KBM-7 (cell line): ENCODE results near the gene RPL27A.

ENCODE experiments used
- DNase-seq: peaks from one replicate; pipeline ENCODE4 v3.0.0-alpha.2; 2015
- in situ Hi-C: fragments of 300-500 bp; cut with MboI; formaldehyde crosslinking; loops from 2 replicates; pipeline ENCODE4 v1.14.3; 2020; ENCODE audit warnings: low sequenced_read_pairs, low pct_unique_long_range_greater_than_20kb, mixed read lengths

Gene RPL27A

DNA sequence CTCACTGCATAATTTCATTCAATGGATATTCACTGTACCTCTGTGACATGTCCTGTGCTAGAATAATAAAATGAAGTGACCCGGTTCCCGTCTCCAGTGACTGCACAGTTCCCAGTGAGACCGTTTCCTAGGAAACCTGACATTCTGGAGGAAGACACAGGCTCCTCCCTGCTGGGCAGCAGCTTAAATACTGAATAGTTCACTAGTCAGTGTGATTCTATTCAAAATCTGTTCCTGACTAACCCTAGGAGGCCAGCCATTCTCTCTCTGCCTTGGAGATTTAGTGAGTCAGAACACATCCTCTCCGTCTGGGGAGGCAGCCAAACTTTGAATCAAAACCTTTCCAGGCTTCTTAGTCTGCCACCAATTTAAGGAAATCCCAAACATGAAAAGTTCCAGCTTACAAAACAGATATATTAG, 11.4 kb upstream of the RPL27A start:
- no peak for DNase-seq
- in situ Hi-C loops = no loop called here

DNA sequence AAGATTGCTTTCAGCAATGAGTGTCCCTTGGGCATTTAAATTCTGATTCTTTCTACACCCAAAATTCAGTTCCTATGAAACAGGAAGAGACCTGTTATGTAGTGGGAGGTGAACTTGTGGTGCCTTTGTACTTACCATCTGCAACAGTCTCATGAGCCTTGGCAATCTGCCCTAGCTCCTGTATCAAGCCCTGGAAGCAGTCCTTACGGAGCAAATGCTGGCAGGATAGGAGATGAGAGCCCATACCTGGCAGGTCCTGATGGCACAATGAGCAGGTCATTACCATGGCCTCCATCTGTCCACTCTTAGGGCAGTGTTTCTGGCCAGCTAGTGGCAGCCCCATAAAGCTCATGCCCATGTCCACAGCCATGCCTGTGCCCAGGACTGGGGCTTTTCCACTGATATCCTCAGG, 10.9 kb upstream of the RPL27A start:
- no peak for DNase-seq
- in situ Hi-C loops = no loop called here

DNA sequence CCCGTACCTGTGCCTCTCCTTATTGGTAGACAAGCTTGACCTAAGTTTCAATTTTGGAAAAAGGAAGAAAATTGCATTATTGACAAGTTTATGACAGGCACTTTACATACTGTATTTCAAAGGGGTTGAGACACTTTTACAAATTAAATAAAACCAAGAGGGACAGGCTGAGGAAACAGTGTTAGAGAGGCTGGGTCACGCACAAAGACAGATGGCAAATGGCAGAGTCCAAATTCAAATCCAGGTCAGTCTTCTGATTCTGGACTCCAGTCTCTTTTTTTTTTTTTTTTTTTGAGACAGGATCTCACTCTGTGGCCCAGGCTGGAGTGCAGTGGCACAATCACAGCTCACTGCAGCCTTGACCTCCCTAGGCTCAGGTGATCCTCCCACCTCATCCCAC, 10.2 kb upstream of the RPL27A start:
- in situ Hi-C loops = no loop called here

DNA sequence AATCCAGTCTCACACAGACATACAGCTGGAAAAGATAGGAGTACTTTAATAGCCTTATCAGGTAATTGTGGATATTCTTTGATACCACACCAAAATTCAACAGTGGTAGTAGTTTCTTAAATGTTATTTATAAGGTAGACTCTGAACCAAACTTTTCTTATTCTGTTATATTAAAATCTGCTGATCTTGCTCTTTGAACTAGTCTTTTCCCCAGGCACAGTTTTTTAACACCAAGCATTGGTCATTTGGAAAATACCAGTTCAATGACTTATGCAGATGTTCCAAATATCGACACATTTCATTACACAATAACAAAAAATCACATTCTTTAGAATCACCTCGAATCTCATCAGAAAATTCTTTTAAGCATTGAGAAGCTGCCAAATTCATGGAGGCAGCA, 7.7 kb upstream of the RPL27A start:
- DNase-seq = no peak
- in situ Hi-C loops = no loop called here

More for the DNA sequence above, 10.2 kb upstream of the RPL27A start:
- no peak for DNase-seq

DNA sequence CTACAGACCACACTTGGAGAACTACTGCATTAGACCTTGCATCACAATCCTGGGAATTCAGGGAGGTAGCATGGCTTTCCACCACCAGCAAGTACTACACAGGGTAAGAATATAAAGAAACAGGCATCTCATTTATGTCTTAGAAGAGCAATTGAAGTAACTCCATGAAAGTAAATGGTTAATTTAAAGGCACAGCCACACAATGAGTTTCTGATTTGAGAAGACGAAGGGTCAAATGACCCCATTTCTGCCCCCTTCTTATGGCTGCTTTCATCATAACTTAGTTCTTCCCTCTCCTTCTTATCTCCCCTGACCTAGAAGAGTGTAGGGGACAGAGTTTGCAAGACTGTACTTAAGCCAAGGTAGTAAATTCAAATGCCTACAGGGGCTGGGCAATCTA, 6.1 kb upstream of the RPL27A start:
- DNase-seq = no peak
- in situ Hi-C loops = no loop called here

DNA sequence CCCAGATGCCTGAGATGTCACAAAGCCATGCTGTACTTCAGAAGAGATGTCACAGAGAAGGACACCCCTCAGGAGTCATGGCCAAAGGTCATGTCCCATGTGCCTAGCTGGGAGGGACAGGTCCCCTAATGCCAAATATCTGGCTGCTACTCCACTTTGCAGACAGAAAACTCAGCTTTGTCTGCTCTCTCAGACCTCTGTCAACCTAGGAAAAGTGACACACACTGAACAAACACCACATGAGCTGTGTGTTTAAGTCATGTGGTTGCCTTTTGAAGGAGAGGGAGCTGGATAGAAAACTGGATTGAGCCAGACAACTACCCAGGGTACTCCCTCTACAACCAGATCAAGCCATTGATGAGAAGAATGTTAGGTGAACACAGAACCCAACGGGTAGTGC, 3.6 kb upstream of the RPL27A start:
- no peak for DNase-seq
- in situ Hi-C loops = no loop called here

DNA sequence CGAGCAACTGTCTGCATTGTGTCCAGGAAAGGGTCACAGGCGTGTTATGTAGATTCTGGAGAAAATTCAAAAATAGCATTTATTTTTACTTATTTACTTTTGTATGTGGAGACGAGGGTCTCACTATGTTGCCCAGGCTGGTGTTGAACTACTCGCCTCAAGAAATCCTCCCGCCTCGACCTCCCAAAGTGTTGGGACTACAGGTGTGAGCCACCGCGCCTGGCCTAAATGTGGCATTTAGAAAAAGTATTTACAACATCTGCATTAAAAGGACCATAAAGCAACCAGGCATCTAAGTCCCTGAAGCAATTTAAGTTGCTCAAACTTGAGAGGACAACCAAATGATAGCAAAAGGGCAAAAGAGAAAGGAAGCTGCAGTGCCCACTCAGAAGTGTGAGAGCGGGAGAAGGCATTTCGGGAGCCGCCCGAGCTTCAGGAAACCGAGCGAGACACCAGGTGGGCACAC, 722 bp upstream of the RPL27A start:
- in situ Hi-C loops = no loop called here

DNA sequence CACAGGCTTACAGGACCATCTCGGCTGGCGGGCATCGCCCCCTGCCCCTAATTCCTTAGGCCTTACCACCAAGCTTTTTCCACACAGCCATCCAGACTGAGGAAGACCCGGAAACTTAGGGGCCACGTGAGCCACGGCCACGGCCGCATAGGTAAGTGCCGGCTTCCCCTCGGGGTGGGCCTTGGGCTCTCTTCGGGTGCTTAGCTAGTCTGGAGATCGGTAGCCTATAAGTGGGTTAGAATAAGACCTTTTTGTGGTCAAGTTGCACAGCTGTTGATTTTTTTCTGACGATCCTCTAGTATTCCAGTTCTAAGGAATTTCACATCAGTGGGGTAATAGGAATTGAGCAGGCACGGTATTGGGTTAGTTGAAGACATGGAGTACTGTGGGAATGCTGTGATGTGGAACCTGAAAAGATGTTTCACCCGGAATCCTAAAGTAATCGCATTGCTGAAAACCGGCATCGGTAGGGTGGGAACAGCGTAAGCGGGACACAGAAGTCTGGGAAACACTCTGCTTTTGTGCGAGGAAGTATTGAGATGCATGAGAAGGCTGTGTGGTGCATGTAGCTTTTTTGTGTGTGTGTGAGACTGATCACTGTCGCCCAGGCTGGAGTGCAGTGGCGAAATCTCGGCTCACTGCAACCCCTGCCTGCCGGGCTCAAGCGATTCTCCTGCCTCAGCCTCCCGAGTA, 669 bp downstream of the RPL27A start:
- DNase-seq = no peak
- in situ Hi-C loops = no loop called here

More for the DNA sequence above, 722 bp upstream of the RPL27A start:
- no peak for DNase-seq

DNA sequence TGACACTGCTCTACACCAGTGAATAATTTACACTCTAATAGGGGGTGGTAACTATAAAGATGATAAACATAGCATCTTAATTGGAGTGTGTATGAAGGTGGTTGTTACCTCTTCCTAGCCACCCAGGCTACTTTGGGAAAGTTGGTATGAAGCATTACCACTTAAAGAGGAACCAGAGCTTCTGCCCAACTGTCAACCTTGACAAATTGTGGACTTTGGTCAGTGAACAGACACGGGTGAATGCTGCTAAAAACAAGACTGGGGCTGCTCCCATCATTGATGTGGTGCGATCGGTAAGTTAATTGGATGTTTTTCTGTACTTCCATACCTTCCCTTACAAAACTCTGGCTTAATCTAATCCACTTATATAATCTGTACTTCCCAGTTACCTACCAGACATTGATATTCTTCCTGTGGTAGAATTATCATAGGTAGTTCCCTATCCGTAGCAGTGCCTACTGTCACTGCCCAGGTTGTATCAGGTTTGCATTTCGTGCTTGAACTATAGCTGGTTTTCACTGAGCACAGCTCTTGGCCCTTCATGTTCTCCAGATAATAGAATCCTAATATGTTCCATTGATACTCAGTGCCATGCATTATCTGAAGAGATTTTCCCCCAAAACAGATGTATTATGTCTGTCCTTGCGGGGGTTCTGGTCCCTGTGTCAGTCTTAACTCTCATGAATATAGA, 2.2 kb downstream of the RPL27A start:
- no peak for DNase-seq
- in situ Hi-C loops = no loop called here

DNA sequence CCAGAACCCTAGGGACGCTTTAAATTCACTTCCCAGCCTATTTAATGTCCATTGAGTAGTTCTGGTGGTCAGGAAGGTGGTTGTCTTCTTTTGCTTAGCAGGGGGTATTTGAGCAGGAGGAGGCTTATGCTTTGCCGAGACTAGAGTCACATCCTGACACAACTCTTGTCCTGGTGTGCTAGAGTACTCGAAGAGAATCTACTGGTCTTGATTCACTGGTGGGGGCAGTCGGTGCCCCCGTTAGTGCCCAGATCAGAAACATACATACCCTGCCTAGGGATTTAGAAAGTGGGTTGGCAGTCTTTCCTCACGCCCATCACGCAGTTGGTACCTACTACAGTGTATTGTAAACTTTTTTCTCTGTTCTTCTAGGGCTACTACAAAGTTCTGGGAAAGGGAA, 2.7 kb downstream of the RPL27A start:
- in situ Hi-C loops = no loop called here
- no peak for DNase-seq

DNA sequence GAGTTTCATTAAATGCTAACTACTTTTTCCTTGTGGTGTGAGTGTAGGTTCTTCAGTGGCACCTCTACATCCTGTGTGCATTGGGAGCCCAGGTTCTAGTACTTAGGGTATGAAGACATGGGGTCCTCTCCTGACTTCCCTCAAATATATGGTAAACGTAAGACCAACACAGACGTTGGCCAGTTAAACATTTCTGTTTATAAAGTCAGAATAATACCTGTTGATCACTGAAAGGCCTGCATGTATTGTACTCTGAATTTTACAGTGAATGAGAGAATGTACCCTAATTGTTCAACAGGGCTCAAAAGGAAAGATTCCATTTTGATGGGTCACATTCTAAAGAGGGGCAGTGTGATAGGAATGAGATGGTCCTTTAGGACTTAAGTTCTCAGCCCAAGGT, 3.2 kb downstream of the RPL27A start:
- in situ Hi-C loops = no loop called here
- no peak for DNase-seq

DNA sequence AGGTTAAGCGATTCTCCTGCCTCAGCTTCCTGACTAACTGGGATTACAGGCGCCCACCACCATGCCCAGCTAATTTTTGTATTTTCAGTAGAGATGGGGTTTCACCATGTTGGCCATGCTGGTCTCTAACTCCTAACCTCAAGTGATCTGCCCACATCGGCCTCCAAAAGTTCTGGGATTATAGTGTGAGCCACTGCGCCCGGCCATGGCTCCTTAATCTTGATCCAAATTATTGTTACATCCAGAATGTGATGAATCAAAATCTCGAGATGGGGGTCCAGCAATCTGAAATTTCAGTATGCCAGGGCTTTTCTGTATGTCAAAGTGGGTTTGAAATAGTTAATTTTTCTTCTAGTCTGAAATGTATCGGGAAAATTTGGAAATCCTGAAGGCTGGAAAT, 3.7 kb downstream of the RPL27A start:
- no peak for DNase-seq
- in situ Hi-C loops = no loop called here

DNA sequence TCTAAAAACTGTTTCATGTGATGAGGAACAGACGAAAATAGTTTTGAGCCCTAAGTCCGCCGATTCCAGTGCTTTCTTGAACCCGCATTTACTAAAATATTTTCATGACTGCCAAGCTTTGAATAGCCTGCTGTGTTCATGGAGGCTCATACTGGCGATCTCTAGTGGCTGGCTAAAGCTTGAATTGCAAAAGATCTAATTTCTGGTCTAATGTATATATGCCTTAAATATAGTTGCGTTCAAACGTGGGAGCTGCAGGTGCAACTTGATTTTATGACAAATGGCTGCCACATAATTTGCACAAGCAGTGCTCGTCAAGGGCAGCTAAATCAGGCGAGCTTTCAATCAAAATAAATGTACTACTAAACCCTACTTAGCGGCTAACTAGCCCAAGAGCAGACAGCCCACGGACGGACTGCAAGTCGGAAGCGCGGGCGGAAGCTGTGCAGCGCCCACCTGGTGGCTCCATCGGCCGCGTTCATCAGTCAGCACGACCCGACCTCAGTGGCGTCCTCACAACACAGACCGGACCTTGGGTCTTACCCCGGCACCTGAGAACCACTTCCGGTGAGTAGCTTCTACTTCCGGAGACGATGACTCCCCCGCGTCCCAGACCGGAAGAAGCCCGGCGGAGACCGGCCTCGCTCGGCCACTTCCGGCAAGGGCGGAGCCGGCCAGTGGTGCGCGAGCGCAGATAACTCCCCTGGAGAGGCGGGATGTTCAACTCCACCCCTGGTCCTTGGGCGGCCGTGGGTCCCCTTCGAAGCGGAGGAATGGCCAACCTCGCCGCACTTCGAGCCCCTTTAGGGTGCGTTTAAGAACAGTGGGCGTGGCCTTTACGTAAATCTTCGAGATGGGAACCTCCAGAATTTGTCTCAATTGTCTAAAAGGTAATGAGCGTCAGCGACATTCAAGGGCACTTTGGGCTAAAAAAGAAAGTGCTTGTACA, 6.1 kb downstream of the RPL27A start:
- in situ Hi-C loops = no loop called here
- peak; percentile 59 for DNase-seq

DNA sequence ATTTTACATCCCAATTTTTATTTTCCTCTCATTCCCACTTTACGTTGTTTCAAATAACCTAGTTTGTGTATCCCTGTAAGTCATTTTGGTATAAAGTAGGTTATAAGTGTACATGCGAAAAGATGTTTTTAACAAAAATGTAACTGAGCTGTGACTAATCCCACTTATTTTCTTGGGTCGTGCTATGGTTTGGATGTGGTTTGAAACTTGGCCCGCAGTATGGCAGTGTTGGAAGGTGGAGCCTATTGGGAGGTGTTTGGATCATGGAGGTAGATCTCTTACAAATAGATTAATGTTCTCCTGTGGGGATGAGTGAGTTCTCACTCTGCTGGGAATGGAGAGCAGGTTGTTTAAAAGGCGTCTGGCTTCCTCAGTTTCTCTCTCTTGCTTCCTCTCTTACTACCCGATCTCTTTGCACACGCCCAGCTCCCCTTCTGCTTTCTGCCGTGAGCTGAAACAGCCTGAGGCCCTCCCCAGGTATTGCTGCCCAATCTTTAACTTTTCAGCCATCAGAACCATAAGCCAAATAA, 7.2 kb downstream of the RPL27A start:
- in situ Hi-C loops = no loop called here
- DNase-seq = no peak

DNA sequence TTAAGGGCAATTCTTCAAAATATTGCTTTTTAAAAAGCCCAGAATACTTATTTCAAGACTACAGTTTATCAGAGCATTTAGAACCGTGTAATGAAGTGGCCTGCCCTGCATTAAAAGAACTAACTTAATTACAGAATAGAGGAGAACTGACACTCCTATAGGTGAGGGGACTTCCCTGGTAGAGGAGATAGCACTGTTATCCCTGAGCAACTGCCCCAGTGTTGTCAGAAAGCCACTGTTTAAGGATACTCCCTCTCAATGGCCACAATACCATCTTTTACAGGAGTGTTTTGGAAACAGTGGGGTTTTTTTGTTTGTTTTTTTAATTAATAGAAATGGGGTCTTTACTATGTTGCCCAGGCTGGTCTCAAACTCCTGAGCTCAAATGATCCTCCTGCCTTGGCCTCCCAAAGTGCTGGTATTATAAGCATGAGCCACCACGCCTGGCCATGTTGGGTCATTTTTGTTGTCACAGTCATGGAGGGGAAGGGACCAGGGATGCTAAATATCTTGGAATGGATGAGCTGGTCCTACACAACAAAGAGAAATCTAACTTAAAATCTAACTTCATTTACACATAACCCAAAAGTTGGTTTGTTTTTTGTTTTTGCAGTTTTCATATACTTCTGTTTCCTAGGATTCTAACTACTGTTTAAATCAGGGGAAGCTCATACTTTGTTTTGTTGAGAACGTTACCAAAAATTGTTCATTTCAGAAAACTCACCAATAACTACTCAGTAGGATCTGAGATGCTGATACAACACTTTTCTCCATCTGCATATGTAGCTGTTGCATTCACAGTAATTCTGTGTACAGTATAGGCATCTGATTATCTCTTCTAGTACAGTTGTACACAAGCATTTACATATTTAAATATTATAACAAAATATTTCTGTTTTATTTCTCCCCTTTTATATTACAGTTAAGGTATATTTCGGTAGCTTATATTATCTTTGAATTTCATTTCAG, 8.1 kb downstream of the RPL27A start:
- in situ Hi-C loops = no loop called here
- DNase-seq = no peak

DNA sequence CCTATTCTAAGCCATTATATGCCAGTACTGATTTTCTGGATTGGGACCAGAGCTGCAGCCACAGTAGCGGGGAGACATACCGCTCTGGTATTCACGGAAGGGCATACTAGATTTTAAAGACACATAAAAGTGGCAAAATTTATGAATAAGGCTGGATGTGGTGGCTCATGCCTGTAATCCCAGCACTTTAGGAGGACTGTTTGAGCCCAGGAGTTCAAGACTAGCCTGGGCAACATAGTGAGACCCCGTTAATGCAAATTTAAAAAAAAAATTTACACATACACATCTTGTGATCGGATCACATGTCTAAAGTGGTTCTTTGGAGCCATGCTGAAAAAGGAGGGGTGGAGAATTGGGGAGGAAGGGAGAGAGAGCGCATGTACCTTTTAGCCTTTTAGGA, 9.0 kb downstream of the RPL27A start:
- in situ Hi-C loops = no loop called here

DNA sequence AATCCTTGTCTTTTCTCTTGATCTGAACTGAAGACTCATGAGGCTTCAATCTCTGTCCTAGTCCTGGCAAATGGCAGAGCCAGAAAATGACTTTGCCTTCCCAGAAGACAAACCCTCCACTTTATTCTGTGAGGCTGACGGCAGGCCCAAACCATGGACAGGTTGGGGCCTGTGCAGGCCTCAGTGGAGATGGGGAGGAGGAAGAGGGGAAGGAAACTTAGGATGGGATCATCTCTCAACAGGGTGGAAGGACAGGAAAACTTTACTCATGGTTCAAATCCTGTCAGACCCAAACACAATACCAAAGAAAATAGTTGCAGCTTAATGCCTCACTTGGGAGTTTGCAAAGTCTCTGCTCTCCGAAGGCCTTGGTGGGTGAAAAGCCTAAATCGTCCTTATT, 9.8 kb downstream of the RPL27A start:
- no peak for DNase-seq
- in situ Hi-C loops = no loop called here

More for the DNA sequence above, 9.0 kb downstream of the RPL27A start:
- no peak for DNase-seq

DNA sequence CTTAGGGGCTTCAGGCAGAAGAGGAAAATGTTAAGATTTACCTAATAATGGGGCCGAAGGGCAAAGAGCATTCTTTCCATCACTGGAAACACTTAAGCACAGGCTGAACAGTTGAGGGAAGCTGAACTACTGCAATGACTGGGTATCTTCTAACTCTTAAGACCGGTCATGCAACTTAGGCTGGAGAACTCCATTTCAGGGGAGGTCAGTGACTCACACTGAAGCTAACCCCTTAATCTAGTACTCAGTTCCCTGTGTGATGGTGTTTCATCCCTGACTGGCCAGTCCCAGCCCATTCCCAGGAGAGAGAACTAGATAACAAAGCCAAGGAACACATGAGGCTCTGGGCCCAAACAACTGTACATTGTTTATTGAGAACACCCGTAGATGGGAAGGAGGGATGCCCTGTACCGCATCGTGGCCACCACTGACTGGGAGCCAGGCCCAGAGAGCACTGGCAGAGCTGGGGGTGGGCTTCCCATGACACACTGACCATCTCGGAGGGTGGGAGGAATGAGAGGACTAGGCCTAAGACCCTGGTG, 10.5 kb downstream of the RPL27A start:
- no peak for DNase-seq
- in situ Hi-C loops = no loop called here
